Body of pancreas (tissue), 4 donors: ENCODE results near the gene WNK2.

ENCODE experiments used
- POLR2A ChIP-seq, 3 donors: fragments of 450-650 bp; IDR thresholded peaks; one replicate each; pipeline ENCODE4 v1.6.1; 2016; ENCODE audit warnings: antibody characterized with exemption in 3 of 3, mild to moderate bottlenecking in 2 of 3
- TF ChIP-seq, protein P1 (sequence below), 7 experiments: fragments of 450-650 bp in 4 of 7; fragments of 200-600 bp in 3 of 7; sonication (generic) in 3 of 7; IDR thresholded peaks; one replicate each; pipeline ENCODE4 v1.5.1; 2016 to 2019; ENCODE audit warnings: antibody characterized with exemption in 7 of 7

- TF ChIP-seq, protein P1, sequence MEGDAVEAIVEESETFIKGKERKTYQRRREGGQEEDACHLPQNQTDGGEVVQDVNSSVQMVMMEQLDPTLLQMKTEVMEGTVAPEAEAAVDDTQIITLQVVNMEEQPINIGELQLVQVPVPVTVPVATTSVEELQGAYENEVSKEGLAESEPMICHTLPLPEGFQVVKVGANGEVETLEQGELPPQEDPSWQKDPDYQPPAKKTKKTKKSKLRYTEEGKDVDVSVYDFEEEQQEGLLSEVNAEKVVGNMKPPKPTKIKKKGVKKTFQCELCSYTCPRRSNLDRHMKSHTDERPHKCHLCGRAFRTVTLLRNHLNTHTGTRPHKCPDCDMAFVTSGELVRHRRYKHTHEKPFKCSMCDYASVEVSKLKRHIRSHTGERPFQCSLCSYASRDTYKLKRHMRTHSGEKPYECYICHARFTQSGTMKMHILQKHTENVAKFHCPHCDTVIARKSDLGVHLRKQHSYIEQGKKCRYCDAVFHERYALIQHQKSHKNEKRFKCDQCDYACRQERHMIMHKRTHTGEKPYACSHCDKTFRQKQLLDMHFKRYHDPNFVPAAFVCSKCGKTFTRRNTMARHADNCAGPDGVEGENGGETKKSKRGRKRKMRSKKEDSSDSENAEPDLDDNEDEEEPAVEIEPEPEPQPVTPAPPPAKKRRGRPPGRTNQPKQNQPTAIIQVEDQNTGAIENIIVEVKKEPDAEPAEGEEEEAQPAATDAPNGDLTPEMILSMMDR (IDR thresholded peaks at IDR 0.05), result no peak
- no peak for TF ChIP-seq POLR2A (IDR thresholded peaks at IDR 0.05)
Measured at GRCh38 chr9:93265301-93265971, 81.5 kb downstream of the WNK2 start.
